ENCODE data around the gene XRCC4. TPM values are rescaled to one million over a fixed set of nuclear protein-coding genes. Genes with fewer than 3 reads are reported as not detected.
"Not testable (repeated sequence)": the region's sequence is repeated elsewhere in the genome, so short reads cannot be mapped to it uniquely, and the experiment has no call there.

The XRCC4 gene
- total RNA-seq, 5 donors from 2014 or later (not counting 1 experiment from before 2014, with no cell fraction given): 3.5 to 5.1 (median 4.2) TPM

DNA sequence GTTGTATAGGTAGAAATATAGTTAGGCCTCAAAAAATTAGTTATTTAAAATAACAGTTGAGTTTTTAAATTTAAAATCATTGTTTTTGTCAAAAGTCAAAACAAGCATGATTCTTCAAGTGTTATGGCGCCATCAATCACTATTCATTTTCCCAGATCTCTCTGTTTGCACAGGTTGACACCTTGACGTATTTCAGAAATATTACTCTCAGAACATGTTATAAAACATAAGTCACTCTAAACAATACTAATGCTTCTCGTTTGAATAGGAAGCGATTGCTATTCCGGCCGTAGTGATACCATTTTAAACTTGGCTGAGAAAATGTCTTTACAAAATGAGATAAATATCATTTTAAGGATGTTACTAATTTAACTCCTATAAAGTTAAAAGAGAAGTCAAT, 268.1 kb downstream of the XRCC4 start:
- no peaks in the 10 kb centered on the region for H3K27me3 Mint-ChIP-seq
- POLR2A ChIA-PET: no interaction called here
- CTCF ChIA-PET: interaction anchor here in 1 of 2 donors (0.6 kb wide), 1 partner anchor 63 kb away, joined by 3 read pairs; no protein-coding TSS in a partner anchor
- DNase-seq: no peak
- Histone ChIP-seq H3K36me3 (ENCODE audit: control insufficient read depth in 2 of 2, extremely low read depth in 1 of 2, insufficient read depth in 1 of 2, low read length in 1 of 2) (peaks cover 0 to 5% of the 10 kb centered on the region in 2 donors), H3K4me1 (ENCODE audit: control insufficient read depth in 1 of 2, extremely low read depth in 1 of 2, insufficient read depth in 2 of 2, low read length in 2 of 2) (peaks cover 0 to 5% of the 10 kb centered on the region in 2 experiments), H3K4me3 (ENCODE audit: control insufficient read depth in 1 of 2, extremely low read depth in 1 of 2, low read length in 1 of 2) (no peak overlapping the region), H3K27me3 (replicated peaks in 1 of 2; ENCODE audit: control insufficient read depth in 2 of 2, extremely low read depth in 1 of 2, insufficient read depth in 2 of 2, low read length in 1 of 2) (no peaks in the 10 kb centered on the region), H3K9me3 (no peaks in the 10 kb centered on the region), H3K27ac (ENCODE audit: low read length) (no peak overlapping the region)
- H3K4me3 Mint-ChIP-seq: no peak overlapping the region
- H3K4me1 Mint-ChIP-seq: peaks cover 7 to 15% (median 11%) of the 10 kb centered on the region in 3 donors
- no peak overlapping the region for H3K27ac Mint-ChIP-seq
- ATAC-seq (replicated peaks in 1 of 4): no peak
- peaks cover 12 to 36% (median 19%) of the 10 kb centered on the region in 3 donors for H3K9me3 Mint-ChIP-seq
- 100% methylated on average over 2 of the region's 6 CpGs for WGBS (ENCODE audit: insufficient coverage)
- H3K36me3 Mint-ChIP-seq: peaks cover 30% of the 10 kb centered on the region

DNA sequence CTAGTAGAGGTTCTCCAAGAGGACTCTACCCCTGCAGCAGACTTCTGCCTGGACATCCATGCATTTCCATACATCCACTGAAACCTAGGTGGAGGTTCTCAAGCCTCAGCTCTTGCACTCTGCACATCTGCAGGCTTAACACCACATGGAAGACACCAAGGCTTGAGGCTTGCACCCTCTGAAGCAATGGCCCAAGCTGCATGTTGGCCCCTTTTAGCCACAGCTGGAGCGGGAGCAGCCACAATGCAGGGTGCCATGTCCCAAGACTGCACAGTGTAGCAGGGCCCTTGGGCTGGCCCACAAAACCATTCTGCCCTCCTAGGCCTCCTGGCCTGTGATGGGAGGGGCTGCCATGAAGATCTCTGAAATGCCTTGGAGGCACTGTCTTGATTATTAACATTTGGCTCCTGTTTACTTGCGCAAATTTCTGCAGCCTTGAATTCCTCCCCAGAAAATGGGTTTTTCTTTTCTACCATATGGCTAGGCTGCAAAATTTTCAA, 271.0 kb downstream of the XRCC4 start:
- DNase-seq (no peak), ATAC-seq (replicated peaks in 1 of 4) (no peak)
- Histone ChIP-seq H3K4me3 (ENCODE audit: control insufficient read depth in 1 of 2, extremely low read depth in 1 of 2, low read length in 1 of 2) (no peak overlapping the region), H3K27me3 (replicated peaks in 1 of 2; ENCODE audit: control insufficient read depth in 2 of 2, extremely low read depth in 1 of 2, insufficient read depth in 2 of 2, low read length in 1 of 2) (no peaks in the 10 kb centered on the region), H3K4me1 (ENCODE audit: control insufficient read depth in 1 of 2, extremely low read depth in 1 of 2, insufficient read depth in 2 of 2, low read length in 2 of 2) (no peaks in the 10 kb centered on the region), H3K27ac (ENCODE audit: low read length) (no peak overlapping the region), H3K36me3 (ENCODE audit: control insufficient read depth in 2 of 2, extremely low read depth in 1 of 2, insufficient read depth in 1 of 2, low read length in 1 of 2) (peaks cover 0 to 5% of the 10 kb centered on the region in 2 donors), H3K9me3 (no peaks in the 10 kb centered on the region)
- Mint-ChIP-seq H3K27ac (no peak overlapping the region), H3K36me3 (peaks cover 35% of the 10 kb centered on the region), H3K4me3 (no peak overlapping the region), H3K4me1 (no peaks in the 10 kb centered on the region), H3K27me3 (no peaks in the 10 kb centered on the region), H3K9me3 (peaks cover 12 to 43% (median 24%) of the 10 kb centered on the region in 3 donors)
- CTCF ChIA-PET: no interaction called here
- POLR2A ChIA-PET: no interaction called here
- WGBS (ENCODE audit: insufficient coverage): no CpG with 5 or more reads among the region's 2 CpGs

DNA sequence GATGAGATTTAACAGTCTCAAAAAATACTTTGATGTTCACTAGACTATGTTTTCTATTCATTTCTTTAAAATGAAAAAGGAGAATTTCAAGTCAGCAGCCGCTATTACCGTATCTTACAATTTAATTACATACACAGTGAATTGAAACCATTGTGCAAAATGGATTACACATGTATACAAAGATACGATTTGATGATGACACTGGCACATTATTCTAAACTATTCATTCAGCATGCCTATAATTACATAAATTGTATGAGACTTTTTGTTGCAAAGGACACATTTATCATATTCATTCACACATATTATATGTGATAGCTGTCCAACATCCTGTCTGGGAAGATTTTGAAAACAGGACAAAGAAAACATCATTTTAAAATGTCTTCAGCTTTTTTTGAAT, 275.9 kb downstream of the XRCC4 start:
- H3K4me3 Mint-ChIP-seq: no peak overlapping the region
- WGBS (ENCODE audit: insufficient coverage): no CpG with 5 or more reads among the region's 3 CpGs
- H3K9me3 Mint-ChIP-seq: peaks cover 12 to 28% (median 16%) of the 10 kb centered on the region in 3 donors
- H3K27ac Mint-ChIP-seq: no peak overlapping the region
- H3K36me3 Mint-ChIP-seq: peaks cover 35% of the 10 kb centered on the region
- Histone ChIP-seq H3K27me3 (replicated peaks in 1 of 2; ENCODE audit: control insufficient read depth in 2 of 2, extremely low read depth in 1 of 2, insufficient read depth in 2 of 2, low read length in 1 of 2) (no peaks in the 10 kb centered on the region), H3K27ac (ENCODE audit: low read length) (no peak overlapping the region), H3K9me3 (no peaks in the 10 kb centered on the region), H3K4me1 (ENCODE audit: control insufficient read depth in 1 of 2, extremely low read depth in 1 of 2, insufficient read depth in 2 of 2, low read length in 2 of 2) (no peaks in the 10 kb centered on the region), H3K4me3 (ENCODE audit: control insufficient read depth in 1 of 2, extremely low read depth in 1 of 2, low read length in 1 of 2) (no peak overlapping the region), H3K36me3 (ENCODE audit: control insufficient read depth in 2 of 2, extremely low read depth in 1 of 2, insufficient read depth in 1 of 2, low read length in 1 of 2) (no peaks in the 10 kb centered on the region)
- CTCF ChIA-PET: no interaction called here
- POLR2A ChIA-PET: no interaction called here
- ATAC-seq (replicated peaks in 1 of 4) (no peak), DNase-seq (no peak)
- H3K27me3 Mint-ChIP-seq: no peaks in the 10 kb centered on the region
- H3K4me1 Mint-ChIP-seq: no peaks in the 10 kb centered on the region

DNA sequence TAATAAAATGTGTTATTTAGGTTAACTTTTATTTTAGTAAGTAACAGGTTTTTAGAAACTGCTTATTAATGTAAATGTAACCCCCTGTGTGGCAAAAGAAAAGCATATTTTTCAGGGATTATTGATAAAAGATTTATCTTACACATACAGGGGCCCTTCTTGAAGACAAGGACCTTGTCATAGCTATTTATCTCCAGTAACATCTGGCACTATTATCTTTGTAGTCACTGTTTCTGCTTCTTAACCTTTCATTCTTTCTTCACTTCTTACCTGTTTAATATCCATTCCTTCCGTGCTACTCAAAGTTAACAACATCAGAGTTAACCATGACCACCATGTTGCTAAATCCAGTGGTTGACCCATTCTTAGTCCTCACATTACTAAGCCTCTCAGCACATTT, 276.4 kb downstream of the XRCC4 start:
- H3K27ac Mint-ChIP-seq: no peak overlapping the region
- H3K27ac ChIP-seq (ENCODE audit: low read length): no peak overlapping the region
- H3K36me3 Mint-ChIP-seq: peaks cover 32% of the 10 kb centered on the region
- no peaks in the 10 kb centered on the region for H3K9me3 ChIP-seq
- H3K27me3 Mint-ChIP-seq: no peaks in the 10 kb centered on the region
- no CpG with 5 or more reads among the region's 1 CpG for WGBS (ENCODE audit: insufficient coverage)
- no peak for DNase-seq
- H3K4me3 ChIP-seq (ENCODE audit: control insufficient read depth in 1 of 2, extremely low read depth in 1 of 2, low read length in 1 of 2): no peak overlapping the region
- H3K4me1 Mint-ChIP-seq: no peaks in the 10 kb centered on the region
- peaks cover 11 to 23% (median 14%) of the 10 kb centered on the region in 3 donors for H3K9me3 Mint-ChIP-seq
- H3K4me3 Mint-ChIP-seq: no peak overlapping the region
- no peak for ATAC-seq (replicated peaks in 1 of 4)
- POLR2A ChIA-PET: no interaction called here
- H3K36me3 ChIP-seq (ENCODE audit: control insufficient read depth in 2 of 2, extremely low read depth in 1 of 2, insufficient read depth in 1 of 2, low read length in 1 of 2): no peaks in the 10 kb centered on the region
- CTCF ChIA-PET: no interaction called here
- no peaks in the 10 kb centered on the region for H3K4me1 ChIP-seq (ENCODE audit: control insufficient read depth in 1 of 2, extremely low read depth in 1 of 2, insufficient read depth in 2 of 2, low read length in 2 of 2)
- no peaks in the 10 kb centered on the region for H3K27me3 ChIP-seq (replicated peaks in 1 of 2; ENCODE audit: control insufficient read depth in 2 of 2, extremely low read depth in 1 of 2, insufficient read depth in 2 of 2, low read length in 1 of 2)

DNA sequence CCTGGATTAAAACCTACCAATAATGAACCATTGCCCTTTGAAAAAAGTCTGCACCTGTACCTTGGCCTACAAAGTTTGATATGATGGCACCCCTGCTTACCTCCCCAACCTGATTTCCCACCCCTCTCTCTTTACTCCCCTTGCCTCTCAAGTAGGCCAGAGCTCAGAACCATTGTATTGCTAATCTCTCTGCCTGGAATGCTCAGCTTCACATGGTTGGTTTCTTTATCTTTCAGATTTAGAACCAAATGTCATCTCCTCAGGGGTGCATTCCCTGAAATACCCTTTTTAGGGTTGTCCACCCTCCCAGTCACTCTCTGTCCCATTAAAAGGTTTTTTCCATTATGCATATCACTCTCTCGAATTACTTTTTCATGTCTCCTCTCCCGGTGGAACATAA, 277.6 kb downstream of the XRCC4 start:
- H3K4me3 Mint-ChIP-seq: no peak overlapping the region
- ATAC-seq (replicated peaks in 1 of 4) (no peak), DNase-seq (no peak)
- H3K27me3 Mint-ChIP-seq: no peaks in the 10 kb centered on the region
- no peaks in the 10 kb centered on the region for H3K4me1 Mint-ChIP-seq
- Histone ChIP-seq H3K36me3 (ENCODE audit: control insufficient read depth in 2 of 2, extremely low read depth in 1 of 2, insufficient read depth in 1 of 2, low read length in 1 of 2) (no peaks in the 10 kb centered on the region), H3K9me3 (no peaks in the 10 kb centered on the region), H3K4me3 (ENCODE audit: control insufficient read depth in 1 of 2, extremely low read depth in 1 of 2, low read length in 1 of 2) (no peak overlapping the region), H3K27ac (ENCODE audit: low read length) (no peak overlapping the region), H3K27me3 (replicated peaks in 1 of 2; ENCODE audit: control insufficient read depth in 2 of 2, extremely low read depth in 1 of 2, insufficient read depth in 2 of 2, low read length in 1 of 2) (no peaks in the 10 kb centered on the region), H3K4me1 (ENCODE audit: control insufficient read depth in 1 of 2, extremely low read depth in 1 of 2, insufficient read depth in 2 of 2, low read length in 2 of 2) (no peaks in the 10 kb centered on the region)
- ChIA-PET POLR2A (no interaction called here), CTCF (no interaction called here)
- H3K27ac Mint-ChIP-seq: no peak overlapping the region
- WGBS (ENCODE audit: insufficient coverage): no CpG with 5 or more reads among the region's 2 CpGs
- H3K9me3 Mint-ChIP-seq: peaks cover 5 to 12% (median 6%) of the 10 kb centered on the region in 3 donors
- H3K36me3 Mint-ChIP-seq: peaks cover 23% of the 10 kb centered on the region

DNA sequence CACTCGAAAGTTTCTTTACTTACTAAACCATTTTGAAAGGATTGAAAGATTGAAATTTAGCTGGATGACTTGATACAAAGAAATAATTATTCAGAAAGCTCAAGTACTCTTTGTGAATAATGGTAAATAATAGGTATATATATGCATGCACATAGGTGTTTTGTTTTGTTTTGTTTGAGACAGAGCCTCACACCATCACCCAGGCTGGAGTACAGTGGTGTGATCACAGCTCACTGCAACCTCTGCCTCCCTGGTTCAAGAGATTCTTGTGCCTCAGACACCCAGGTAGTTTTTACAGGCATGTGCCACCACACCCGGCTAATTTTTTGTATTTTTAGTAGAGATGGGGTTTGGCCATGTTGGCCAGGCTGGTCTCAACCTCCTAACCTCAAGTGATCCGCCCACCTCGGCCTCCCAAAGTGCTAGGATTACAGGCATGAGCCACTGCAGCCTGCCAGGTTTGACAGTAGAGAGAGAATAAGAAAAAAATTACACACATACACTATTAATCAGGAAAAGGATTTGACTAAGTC, 278.2 kb downstream of the XRCC4 start:
- CTCF ChIA-PET; H3K4me3 Mint-ChIP-seq; POLR2A ChIA-PET; H3K4me3 ChIP-seq (ENCODE audit: control insufficient read depth in 1 of 2, extremely low read depth in 1 of 2, low read length in 1 of 2); H3K4me1 ChIP-seq (ENCODE audit: control insufficient read depth in 1 of 2, extremely low read depth in 1 of 2, insufficient read depth in 2 of 2, low read length in 2 of 2); H3K9me3 ChIP-seq; H3K27me3 ChIP-seq (replicated peaks in 1 of 2; ENCODE audit: control insufficient read depth in 2 of 2, extremely low read depth in 1 of 2, insufficient read depth in 2 of 2, low read length in 1 of 2); H3K4me1 Mint-ChIP-seq; H3K27me3 Mint-ChIP-seq; ATAC-seq (replicated peaks in 1 of 4); DNase-seq; H3K27ac ChIP-seq (ENCODE audit: low read length); H3K27ac Mint-ChIP-seq; H3K36me3 ChIP-seq (ENCODE audit: control insufficient read depth in 2 of 2, extremely low read depth in 1 of 2, insufficient read depth in 1 of 2, low read length in 1 of 2): not testable (repeated sequence)
- Mint-ChIP-seq H3K36me3 (peaks cover 17% of the 10 kb centered on the region), H3K9me3 (peaks cover 0 to 11% (median 7%) of the 10 kb centered on the region in 3 donors)
- WGBS (ENCODE audit: insufficient coverage): no CpG with 5 or more reads among the region's 4 CpGs

Measured in T-cell (primary cell).